Endothelial cell (in vitro differentiated cells): ENCODE data around the gene YY1. TPM values are rescaled to one million over a fixed set of nuclear protein-coding genes. Genes with fewer than 3 reads are reported as not detected.
"Not testable (repeated sequence)": the region's sequence is repeated elsewhere in the genome, so short reads cannot be mapped to it uniquely, and the experiment has no call there.

ENCODE experiments used
- DNase-seq: peaks from one replicate; pipeline ENCODE4 v3.0.0; 2021; ENCODE audit warnings: low spot score
- H3K27ac Mint-ChIP-seq: one replicate; pipeline ENCODE4 v1.8.0; 2021; ENCODE audit warnings: mixed read lengths, inconsistent platforms; ENCODE audit not compliant: unreplicated experiment
- H3K27me3 Mint-ChIP-seq: one replicate; pipeline ENCODE4 v1.8.0; 2021; ENCODE audit warnings: mild to moderate bottlenecking, moderate library complexity, mixed read lengths, inconsistent platforms; ENCODE audit not compliant: unreplicated experiment
- H3K36me3 Mint-ChIP-seq: one replicate; pipeline ENCODE4 v1.8.0; 2021; ENCODE audit warnings: mild to moderate bottlenecking, low read depth, mixed read lengths, inconsistent platforms; ENCODE audit not compliant: unreplicated experiment
- H3K4me1 Mint-ChIP-seq: one replicate; pipeline ENCODE4 v1.8.0; 2021; ENCODE audit warnings: mild to moderate bottlenecking, mixed read lengths, inconsistent platforms; ENCODE audit not compliant: unreplicated experiment
- H3K4me3 Mint-ChIP-seq: one replicate; pipeline ENCODE4 v1.8.0; 2021; ENCODE audit warnings: mild to moderate bottlenecking, mixed read lengths, inconsistent platforms; ENCODE audit not compliant: unreplicated experiment
- H3K9me3 Mint-ChIP-seq: one replicate; pipeline ENCODE4 v1.8.0; 2021; ENCODE audit warnings: mixed read lengths, inconsistent platforms; ENCODE audit not compliant: unreplicated experiment
- CTCF ChIP-seq: fragments of 200-600 bp; sonication (generic); IDR thresholded peaks from one replicate; pipeline ENCODE4 v1.5.0; 2021; ENCODE audit warnings: antibody characterized with exemption; ENCODE audit not compliant: unreplicated experiment
- total RNA-seq: library from RNA; stranded (reverse); fragmentation: NEBNext Ultra II Directional; extraction: Animal tissue kit (Norgen Biotek cat#: 25700); gene quantifications from one replicate; pipeline ENCODE4 v1.2.1, GENCODE V29; 2021; ENCODE audit not compliant: unreplicated experiment

YY1 gene
- total RNA-seq, 1 donor from 2014 or later, result 81.7 TPM

DNA sequence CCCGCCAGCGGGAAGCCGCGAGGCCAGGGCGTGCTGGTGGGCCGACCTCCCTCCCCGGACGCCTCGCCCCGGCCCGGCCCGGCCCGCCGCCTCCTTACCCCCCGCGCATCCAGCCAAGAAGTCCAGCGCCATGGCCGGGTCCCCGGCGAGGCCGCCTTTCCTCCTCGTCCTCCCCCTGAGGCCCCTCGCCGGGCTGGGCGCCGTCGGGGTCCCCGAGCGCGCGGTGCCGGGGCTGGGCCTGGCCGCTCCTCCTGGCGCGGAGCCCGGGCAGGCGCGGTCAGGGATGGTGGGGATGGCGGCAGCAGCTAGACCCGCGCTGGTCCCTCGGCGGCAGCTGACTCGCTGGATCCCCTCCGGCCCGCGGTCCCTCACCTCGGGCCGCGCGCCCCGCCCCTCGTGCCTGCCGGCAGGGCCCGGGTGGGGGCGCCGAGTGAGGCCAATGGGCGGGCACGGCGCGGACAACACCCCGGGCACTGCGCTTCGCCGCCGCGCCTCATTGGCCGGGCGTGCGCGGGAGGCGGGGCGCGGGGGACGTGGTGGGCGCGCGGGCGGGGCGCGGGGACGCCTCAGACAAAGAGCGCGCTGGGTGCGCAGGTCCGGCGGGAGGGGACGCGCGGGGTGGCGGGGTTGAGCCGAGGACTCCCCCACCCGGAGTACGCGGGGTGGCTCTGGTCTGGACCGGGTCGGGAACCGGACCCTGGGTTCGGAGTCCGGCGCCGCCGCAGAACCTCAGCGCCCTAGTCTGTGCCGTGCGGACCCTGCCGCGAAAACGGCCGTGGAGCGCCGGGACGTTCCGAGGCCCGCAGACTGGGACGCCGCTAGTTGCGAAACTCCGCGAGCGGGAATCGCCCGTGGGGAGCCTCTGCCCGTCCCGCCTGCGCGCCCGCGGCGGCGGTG, 67.4 kb downstream of the YY1 start, which contains the start of gene SLC25A29:
TSS of gene SLC25A29 (minus strand) at position 344 of the 897 bp plus-strand sequence. CDS start at position 132, 212 bp downstream.
- peaks cover 7% of the 10 kb centered on the region for H3K27me3 Mint-ChIP-seq
- TF ChIP-seq CTCF, result no peak
- DNase-seq, result peak; percentile 92
- peaks cover 40% of the 10 kb centered on the region for H3K4me1 Mint-ChIP-seq
- H3K36me3 Mint-ChIP-seq, result peaks cover 6% of the 10 kb centered on the region
- peak within 1 kb of the TSS; percentile 61 for H3K27ac Mint-ChIP-seq
- H3K9me3 Mint-ChIP-seq, result no peaks in the 10 kb centered on the region
- H3K4me3 Mint-ChIP-seq, result peak within 1 kb of the TSS; percentile 96

DNA sequence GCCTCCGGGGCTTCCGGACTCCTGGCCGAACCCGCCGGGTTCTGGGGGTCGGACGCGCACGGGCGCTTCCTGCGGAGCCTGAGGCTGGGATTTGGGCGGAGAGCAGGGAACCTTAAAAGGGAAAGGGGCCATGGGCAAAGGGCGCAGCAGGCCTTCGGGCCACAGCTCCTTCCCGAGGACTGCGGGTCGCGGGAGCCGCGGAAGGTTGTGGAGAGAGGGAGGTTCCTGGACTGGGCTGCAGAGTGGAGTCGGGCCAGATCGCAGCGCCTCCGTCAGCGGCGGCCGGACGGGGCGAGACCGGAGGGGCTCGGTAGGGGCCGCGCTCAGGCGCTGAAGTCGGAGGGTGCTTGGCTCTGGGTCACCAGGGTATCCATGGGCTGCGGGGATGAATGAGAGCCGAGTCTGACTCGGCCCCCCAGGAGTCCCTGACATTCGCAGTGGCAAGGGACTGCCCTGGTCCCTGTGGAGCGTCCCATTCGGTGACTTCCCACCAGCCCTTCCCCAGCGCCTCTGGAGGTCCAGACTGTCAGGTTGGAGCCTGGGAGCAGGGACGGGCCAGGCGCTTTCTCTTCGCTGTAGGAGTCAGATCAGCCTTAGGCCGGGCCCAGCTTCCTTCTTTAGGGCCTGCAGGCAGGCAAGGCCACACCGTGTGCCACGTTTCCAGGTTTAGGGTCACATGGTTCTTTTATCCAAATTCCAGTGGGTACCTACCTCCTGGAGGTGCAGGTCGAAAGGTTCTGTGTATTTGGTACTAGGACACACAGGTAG, 68.2 kb downstream of the YY1 start:
- Mint-ChIP-seq H3K27ac (peak overlapping the region; percentile 61), H3K27me3 (peaks cover 7% of the 10 kb centered on the region), H3K9me3 (no peaks in the 10 kb centered on the region), H3K4me1 (peaks cover 47% of the 10 kb centered on the region), H3K36me3 (peaks cover 6% of the 10 kb centered on the region), H3K4me3 (peak overlapping the region; percentile 95)
- DNase-seq, result peak; percentile 47
- TF ChIP-seq CTCF, result no peak

DNA sequence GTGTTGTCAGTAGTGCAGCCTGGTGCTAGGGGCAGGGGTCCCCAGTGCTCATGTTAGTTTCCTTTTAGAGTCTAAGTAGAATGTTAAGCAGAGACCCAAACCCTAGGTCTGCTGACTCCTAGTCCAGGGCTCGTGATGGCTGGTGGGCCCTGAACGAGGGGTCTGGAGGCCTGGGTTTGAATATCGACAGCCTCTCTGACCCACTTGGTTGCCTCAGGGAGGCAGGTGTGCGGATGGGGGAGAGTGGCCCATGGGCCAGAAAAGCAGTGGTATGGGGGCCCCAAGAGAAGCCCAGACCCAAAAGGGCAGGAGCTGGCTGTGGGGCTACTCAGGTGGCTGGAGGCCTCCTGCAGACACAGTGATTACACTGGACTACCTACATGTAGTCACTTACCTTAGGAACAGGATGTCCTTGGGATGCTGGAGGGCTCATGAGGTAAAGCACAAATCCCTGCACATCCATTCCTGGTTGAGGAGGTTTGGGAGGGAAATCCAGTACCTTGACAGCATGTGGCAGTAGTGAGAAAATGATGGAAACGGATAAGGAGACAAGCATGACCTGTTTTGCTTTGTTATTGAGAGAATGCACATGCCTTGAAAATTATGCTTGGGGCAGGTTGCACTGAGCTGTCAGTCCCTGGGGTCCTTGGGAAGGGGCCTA, 69.0 kb downstream of the YY1 start:
- peaks cover 48% of the 10 kb centered on the region for H3K4me1 Mint-ChIP-seq
- H3K9me3 Mint-ChIP-seq, result no peaks in the 10 kb centered on the region
- peak overlapping the region; percentile 95 for H3K4me3 Mint-ChIP-seq
- peaks cover 7% of the 10 kb centered on the region for H3K27me3 Mint-ChIP-seq
- DNase-seq, result no peak
- peaks cover 1% of the 10 kb centered on the region for H3K36me3 Mint-ChIP-seq
- TF ChIP-seq CTCF, result no peak
- peak overlapping the region; percentile 57 for H3K27ac Mint-ChIP-seq

- H3K36me3 Mint-ChIP-seq, H3K27me3 Mint-ChIP-seq, H3K9me3 Mint-ChIP-seq, DNase-seq, H3K27ac Mint-ChIP-seq: not testable (repeated sequence)
- Mint-ChIP-seq H3K4me1 (peaks cover 42% of the 10 kb centered on the region), H3K4me3 (peak overlapping the region; percentile 32)
These were observed 69.5 kb downstream of the YY1 start for GRCh38 chr14:100308427-100308792.

- TF ChIP-seq CTCF, result no peak
- Mint-ChIP-seq H3K4me3 (peak overlapping the region; percentile 32), H3K27me3 (peaks cover 9% of the 10 kb centered on the region), H3K4me1 (peaks cover 42% of the 10 kb centered on the region), H3K27ac (no peak overlapping the region), H3K36me3 (no peaks in the 10 kb centered on the region), H3K9me3 (no peaks in the 10 kb centered on the region)
- no peak for DNase-seq
These were observed 70.2 kb downstream of the YY1 start for GRCh38 chr14:100309028-100309737.

GRCh38 chr14:100312110-100312876, 73.3 kb downstream of the YY1 start:
- H3K4me3 Mint-ChIP-seq, DNase-seq, H3K27me3 Mint-ChIP-seq, H3K9me3 Mint-ChIP-seq, H3K36me3 Mint-ChIP-seq: not testable (repeated sequence)
- Mint-ChIP-seq H3K27ac (peak overlapping the region; percentile 54), H3K4me1 (peaks cover 37% of the 10 kb centered on the region)
